GM18499 (cell line): Measurements from ENCODE around the gene TTYH3.
"Not testable (repeated sequence)": the region's sequence is repeated elsewhere in the genome, so short reads cannot be mapped to it uniquely, and the experiment has no call there.

Experiments used
- ATAC-seq: cut with Tn5 transposase; IDR thresholded peaks from one replicate; pipeline ENCODE4 v1.9.1; 2021; ENCODE audit warnings: moderate number of reproducible peaks; ENCODE audit not compliant: insufficient read depth, unreplicated experiment

Gene TTYH3, protein sequence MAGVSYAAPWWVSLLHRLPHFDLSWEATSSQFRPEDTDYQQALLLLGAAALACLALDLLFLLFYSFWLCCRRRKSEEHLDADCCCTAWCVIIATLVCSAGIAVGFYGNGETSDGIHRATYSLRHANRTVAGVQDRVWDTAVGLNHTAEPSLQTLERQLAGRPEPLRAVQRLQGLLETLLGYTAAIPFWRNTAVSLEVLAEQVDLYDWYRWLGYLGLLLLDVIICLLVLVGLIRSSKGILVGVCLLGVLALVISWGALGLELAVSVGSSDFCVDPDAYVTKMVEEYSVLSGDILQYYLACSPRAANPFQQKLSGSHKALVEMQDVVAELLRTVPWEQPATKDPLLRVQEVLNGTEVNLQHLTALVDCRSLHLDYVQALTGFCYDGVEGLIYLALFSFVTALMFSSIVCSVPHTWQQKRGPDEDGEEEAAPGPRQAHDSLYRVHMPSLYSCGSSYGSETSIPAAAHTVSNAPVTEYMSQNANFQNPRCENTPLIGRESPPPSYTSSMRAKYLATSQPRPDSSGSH

GRCh38 chr7:2631946-2632732, at the start of gene TTYH3:
Gene TTYH3, plus strand, starts transcription at chr7:2631986. Its CDS starts 170 bp downstream, at chr7:2632156.
- ATAC-seq, result no peak

GRCh38 chr7:2582006-2582735, 49.6 kb upstream of the TTYH3 start:
- ATAC-seq, result no peak

DNA sequence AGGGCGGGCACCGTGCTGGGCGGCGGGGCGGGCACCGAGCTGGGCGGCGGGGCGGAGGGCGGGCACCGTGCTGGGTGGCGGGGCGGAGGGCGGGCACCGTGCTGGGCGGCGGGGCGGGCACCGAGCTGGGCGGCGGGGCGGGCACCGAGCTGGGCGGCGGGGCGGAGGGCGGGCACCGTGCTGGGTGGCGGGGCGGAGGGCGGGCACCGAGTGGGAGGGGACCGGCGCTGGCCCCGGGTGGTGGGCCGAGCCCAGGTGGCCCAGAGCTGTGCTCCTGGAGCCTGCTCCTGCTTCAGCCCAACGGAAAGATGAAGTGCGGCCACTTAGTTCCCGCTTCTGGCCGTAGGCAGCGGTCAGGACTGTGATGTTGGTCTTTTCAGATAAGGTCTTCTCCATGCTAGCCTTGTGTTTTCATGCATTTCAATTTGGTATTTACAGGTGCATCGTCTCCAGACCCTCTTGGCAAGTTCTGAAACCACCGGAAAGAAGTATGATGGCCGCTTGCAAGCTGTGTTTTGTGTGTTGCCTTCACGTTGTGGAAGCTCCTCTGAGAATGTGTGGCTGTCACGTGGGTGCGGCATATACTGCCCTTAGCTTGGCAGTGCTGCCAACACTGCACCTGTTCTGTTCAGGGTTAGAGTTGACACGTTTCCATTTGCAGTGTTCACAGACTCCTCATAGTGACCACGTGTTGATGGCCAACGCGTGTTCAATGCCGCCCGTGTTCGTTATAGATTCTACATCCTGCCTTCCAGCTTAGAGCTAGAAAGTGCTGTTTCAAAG, 47.8 kb upstream of the TTYH3 start:
- no peak for ATAC-seq

- no peak for ATAC-seq
Measured at GRCh38 chr7:2585446-2585845, 46.3 kb upstream of the TTYH3 start.

DNA sequence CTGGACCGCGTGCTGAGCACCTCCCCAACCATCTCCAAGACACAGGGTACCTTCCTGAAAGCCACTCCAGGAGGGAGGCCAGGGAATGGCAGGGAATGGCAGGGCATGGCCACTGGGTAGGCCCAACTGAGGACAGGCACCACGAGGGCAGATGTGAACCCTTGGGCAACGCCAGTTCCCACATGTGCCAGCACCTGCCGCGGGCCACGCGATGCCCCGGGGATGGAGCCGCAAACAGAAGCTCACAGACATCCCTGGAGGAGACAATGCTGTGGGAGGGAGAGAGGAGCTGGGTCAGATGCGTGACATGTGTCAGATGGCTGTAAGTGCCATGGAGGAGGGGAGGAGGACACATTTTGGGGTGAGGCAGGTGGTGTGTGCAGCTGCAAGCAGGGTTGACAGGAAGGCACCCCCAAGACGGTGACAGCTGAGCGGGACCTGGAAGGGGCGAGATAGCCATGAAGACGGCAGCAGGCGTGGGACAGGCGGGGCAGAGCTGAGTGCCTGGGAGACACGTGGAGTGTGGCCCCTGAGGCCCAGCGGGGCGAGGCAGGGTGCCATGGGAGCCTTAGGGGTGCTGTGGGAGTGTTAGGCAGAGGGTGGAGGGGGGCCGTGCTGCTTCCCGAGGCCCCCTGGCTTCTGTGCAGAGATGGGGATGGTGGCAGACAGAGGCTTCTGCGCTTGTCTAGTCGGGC, 45.3 kb upstream of the TTYH3 start:
- ATAC-seq, result no peak

GRCh38 chr7:2587134-2587533, 44.7 kb upstream of the TTYH3 start:
- ATAC-seq, result no peak

DNA sequence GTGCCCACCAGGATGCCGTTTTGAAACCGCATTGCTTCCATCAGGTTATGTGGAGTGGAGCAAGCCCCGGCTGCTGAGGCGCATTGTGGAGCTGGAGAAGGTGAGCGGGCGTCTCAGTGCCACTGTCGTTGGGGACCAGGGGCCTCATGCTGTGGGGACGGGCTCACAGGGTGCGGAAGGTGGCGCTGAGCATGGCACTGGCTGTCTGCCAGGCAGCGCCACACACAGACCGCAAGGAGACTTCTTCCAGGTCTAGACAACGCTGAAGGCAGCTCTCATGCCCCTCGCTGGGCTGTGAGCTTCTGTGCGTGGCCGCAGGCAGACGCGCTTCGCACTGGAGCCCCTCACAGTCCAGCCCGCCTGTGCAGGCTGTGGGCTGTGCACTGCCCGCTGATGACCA, 44.0 kb upstream of the TTYH3 start:
- no peak for ATAC-seq

DNA sequence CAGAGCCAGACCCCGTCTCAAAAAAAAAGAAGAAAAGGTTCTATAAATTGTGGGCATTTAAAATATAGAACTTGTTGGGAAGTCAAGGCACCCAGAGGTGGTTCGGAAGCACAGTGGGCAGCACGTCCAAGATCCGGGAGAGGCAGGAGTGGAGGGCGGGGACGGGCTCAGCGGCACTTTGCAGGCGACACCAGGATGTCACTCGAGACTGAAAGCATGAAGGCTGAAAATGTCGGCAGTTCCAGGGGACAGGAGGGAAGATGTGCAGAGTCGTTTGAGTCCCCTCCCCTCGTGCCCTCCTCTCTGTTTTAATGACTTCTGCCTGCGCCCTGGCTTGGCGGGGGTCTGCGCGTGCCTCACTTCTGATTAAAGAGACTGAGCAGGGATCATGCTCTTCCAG, 42.4 kb upstream of the TTYH3 start:
- no peak for ATAC-seq

DNA sequence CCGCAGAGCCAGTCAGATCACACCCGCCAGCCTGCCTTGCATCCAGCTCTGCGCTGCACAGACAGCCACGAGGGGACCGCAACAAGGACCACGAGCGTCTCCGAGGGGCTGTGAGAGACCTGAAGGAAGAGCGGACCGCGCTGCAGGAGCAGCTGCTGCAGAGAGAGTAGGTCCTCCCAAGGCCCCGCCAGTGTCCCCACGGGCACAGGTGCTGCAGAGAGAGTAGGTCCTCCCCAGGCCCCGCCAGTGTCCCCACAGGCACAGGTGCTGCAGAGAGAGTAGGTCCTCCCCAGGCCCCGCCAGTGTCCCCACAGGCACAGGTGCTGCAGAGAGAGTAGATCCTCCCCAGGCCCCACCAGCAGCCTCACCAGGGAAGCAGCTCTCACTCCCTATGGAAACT, 41.8 kb upstream of the TTYH3 start:
- ATAC-seq, result not testable (repeated sequence)

GRCh38 chr7:2592375-2592865, 39.4 kb upstream of the TTYH3 start:
- ATAC-seq, result no peak

GRCh38 chr7:2593036-2593727, 38.6 kb upstream of the TTYH3 start:
- no peak for ATAC-seq

GRCh38 chr7:2594599-2594998, 37.2 kb upstream of the TTYH3 start:
- ATAC-seq, result no peak

DNA sequence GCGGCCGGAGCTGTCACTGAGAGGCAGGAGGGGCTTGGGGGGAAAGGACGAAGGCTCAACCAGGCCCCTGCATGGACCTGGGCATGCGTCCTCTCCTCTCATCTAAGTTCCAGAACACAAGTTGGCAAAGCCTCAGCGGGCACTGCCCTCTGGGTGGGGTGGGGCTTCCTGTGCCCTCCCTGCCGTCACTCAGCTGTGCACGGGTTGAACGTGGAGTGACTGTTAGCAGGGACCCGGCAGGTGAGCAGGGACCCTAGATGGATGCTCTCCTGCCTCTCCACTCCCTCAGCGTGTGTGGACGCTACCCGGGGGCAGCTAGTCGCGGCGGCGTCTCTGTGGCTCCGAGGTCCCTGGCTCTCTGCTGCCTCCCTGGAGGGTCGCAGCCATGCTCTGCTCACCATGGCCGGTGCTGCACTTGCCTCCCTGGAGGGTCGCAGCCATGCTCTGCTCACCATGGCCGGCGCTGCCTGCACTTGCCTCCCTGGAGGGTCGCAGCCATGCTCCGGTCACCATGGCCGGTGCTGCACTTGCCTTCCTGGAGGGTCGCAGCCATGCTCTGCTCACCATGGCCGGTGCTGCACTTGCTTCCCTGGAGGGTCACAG, 36.4 kb upstream of the TTYH3 start:
- ATAC-seq, result no peak

DNA sequence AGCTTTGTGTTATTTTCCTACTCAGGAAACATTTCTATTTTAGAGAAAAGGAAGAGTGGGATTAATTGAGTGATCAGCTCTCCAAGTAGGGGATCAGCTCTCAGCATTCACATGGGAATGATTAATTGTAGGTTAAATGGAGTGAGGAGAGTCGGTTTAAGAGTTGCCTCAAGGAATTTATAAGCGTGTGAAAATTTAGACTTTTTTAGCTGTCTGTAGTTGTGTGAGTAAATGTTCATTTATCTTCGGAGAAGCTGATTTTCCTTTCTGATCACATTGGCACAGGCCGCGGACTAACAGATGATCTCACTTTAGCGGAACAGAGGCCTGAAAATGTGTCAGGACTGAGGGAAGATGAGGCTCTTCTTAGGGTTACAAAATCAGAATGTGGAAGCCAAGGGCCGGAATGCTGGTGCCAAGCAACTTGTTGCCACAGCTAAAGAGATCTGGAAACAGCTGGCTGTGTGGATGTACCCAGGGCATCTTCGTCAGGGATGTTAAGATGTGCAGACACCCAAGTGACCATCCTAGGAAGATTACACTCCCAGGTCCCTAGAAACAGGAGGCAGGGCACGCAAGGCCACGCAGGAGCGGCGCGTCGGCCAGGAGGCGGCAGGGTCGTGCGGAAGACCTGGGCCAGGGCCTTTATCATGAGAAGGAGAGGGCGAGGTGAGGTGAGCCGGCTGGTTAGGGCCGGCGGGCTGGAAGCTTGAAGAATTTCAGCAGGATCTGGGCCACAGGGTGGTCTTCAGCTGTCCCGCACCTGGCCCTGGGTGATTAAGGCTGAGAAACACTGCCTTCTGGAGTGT, 35.1 kb upstream of the TTYH3 start:
- ATAC-seq, result no peak

- ATAC-seq, result no peak
Measured at GRCh38 chr7:2597273-2597640, 34.5 kb upstream of the TTYH3 start.

GRCh38 chr7:2598154-2598823, 33.5 kb upstream of the TTYH3 start:
- no peak for ATAC-seq

- ATAC-seq, result no peak
Measured at GRCh38 chr7:2601065-2601464, 30.7 kb upstream of the TTYH3 start.
